GM11168 (cell line): Measurements from ENCODE around the gene OARD1.
"Not testable (repeated sequence)": the region's sequence is repeated elsewhere in the genome, so short reads cannot be mapped to it uniquely, and the experiment has no call there.

Experiments
- in situ Hi-C: fragments of 300-500 bp; cut with MboI; formaldehyde crosslinking; loops from one replicate; pipeline ENCODE4 v1.12.0; 2022; ENCODE audit warnings: low sequenced_read_pairs; ENCODE audit not compliant: unreplicated experiment

The OARD1 gene, protein sequence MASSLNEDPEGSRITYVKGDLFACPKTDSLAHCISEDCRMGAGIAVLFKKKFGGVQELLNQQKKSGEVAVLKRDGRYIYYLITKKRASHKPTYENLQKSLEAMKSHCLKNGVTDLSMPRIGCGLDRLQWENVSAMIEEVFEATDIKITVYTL

DNA sequence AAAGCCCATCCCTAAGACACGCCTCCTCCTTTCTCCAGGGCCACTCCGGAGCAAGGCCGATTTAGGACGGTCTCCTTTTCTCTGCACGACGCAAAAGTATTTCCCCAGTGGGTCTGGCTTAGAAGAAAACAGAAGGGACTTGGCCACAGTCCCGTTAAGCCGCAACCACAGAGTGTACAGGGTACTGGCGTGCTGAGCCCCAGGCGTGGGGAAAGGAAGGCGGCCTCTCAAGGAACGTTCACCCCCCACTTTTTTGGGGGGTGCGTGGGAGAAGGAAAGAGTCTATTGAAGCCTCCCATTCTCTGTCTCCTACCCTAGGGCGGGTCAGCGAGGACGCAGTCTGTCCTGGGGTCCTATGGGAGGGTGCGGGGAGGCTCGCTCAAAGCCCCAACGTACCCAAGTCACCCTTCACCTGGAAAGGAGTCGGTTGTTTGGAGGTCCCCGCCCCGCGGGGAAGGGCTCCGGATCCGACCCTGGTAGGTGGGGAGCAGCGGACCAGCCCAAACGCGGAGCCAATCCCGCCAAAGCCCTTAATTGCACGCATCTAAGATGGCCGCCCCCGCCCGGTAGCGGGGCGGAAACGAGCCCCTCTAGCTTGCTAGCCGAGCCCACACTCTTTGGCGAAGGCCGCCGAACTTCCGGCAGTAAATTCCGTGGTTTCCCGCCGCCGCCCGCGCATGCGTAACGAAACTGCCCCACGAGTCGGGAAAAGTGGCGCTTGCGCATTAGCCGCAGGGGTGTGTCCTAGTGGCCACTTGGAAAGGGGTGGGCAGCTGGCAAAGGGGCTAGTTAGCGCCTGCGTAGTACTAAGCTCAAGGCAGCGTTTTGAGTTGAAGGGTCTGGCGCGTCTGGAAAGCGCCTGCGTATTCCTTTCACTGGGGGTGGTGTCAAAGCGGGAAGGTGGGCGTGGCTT, at the start of gene OARD1:
TSS of gene OARD1 (minus strand) at position 434 of the 913 bp plus-strand sequence. CDS start 722 bp downstream, outside the sequence.
- in situ Hi-C loops: no loop called here

DNA sequence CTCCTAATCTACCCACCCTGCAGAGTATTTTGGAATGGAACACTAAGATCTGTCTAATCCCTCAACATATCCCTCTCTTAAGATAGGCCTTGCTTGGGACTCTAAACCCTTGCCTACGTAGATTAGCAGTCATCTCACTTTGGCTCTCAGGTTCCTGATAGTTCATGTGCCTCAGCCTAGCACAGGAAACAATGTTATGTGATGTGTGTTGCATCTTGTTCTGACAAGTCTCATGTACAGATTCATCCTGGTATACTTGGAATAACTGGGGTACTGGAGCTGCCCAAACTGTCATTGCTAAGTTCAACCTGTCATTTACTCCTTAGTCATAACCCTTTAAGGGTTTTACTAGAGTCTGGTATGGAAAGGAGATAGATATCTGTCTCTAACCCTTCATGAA, 47.9 kb upstream of the OARD1 start:
- in situ Hi-C loops: no loop called here

DNA sequence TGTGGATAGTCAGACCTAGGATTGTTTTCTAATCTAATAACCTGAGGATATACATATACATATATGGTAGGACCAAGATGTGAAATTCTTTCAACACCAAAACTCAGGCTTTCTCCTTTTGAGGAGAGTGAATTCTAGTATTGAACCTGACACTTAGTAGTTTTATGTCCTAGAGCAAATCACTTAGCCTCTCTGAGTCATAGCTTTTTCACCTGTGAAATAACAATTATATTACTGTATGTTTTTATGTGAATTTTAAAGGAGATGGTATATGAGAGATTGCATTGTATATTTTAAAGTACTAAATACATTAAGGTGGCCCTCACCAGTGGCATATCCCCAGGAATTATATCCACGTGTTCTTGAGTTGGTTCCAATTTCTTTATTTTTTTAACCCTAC, 47.4 kb upstream of the OARD1 start:
- in situ Hi-C loops: no loop called here

DNA sequence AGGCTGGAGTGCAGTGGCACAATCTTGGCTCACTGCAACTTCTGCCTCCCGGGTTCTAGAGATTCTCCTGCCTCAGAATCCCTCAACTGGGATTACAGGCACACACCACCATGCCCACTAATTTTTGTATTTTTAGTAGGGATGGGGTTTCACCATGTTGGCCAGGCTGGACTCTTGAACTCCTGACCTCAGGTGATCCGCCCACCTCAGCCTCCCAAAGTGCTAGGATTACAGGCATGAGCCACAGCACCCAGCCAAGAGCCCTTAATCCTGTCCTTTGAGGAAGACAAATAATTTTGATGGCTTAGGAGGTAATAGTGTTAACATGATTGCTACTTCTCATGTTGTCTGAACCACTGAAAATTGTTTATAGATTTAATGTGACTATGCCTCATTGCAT, 42.9 kb upstream of the OARD1 start:
- in situ Hi-C loops: not testable (repeated sequence)

DNA sequence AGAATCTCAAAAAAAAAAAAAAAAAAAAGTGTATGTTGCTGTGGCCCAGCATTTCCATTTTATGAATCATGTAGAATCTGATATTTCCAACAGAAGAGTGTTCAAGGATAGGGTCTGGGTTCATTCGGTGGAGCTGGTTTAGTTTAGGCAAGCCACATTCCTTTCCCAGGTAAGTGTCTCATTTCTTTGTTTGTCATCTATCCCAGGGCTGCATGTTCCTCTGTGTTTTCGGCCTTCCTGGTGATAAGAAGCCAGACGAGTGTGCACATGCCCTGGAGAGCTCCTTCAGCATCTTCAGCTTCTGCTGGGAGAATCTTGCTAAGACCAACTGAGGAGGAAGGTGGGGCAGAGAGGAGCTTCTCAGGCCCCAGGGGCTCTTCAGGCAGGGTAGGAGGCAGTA, 38.9 kb upstream of the OARD1 start:
- in situ Hi-C loops: no loop called here

DNA sequence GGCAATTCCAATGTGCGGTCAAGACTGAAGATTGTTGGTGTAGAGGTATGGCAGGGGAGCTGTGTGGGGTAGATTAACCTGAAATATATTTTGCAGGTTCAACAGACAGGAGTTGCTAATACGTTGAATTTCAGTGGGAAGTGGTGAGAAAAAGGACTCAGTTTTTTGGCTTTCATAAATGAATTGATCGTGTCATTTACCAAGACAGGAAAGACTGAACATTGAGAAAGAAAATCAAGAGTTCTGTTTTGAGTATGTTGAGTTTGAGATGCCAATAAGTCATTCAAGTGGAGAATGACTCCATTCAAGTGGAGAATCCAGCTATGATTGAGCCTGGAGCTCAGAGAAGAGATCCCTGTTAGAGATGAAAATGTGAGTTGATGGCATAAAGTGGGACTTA, 31.7 kb upstream of the OARD1 start:
- in situ Hi-C loops: no loop called here

DNA sequence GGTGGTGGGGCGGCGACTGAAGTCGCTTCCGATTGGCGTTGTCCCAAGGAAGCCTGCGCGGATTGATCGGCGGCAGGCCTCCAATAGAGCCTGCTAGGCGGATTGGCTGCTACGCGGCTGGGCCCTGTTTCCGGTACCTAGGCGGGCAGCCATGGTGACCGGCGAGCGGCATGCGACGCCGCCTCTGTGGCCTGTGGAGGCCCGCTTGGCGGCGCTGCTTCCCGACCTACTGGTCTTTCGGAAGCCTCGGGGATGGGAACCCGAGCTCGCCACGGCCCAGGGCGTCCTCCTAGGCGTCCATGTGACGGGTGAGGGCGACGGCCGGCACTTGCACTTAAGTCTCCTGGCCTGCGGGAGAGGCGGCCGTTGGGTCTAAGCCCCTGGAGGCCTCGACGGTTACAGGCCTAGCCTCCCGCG, 28.7 kb upstream of the OARD1 start:
- in situ Hi-C loops: no loop called here

DNA sequence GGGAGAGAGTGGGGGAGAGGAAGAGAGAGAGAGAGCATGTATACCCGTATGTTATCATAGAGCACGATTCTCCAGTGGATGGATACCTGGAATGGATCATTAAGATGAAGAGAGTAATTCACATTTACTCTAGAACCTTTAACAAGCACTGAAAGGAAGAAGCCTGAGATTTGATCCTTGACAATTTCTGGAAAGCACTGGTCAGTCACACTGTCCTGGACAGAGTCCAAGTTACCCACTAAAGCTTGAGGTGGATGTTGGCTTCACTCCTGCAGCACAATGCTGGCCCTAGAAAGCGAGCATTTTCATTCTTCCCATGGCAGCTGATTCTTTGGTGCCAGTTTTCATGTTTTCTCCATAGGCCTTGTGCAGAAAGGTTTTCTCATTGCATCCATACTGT, 26.2 kb upstream of the OARD1 start:
- in situ Hi-C loops: loop anchor here (25.0 kb wide), 1 partner anchor 214 kb away; no protein-coding TSS in a partner anchor

DNA sequence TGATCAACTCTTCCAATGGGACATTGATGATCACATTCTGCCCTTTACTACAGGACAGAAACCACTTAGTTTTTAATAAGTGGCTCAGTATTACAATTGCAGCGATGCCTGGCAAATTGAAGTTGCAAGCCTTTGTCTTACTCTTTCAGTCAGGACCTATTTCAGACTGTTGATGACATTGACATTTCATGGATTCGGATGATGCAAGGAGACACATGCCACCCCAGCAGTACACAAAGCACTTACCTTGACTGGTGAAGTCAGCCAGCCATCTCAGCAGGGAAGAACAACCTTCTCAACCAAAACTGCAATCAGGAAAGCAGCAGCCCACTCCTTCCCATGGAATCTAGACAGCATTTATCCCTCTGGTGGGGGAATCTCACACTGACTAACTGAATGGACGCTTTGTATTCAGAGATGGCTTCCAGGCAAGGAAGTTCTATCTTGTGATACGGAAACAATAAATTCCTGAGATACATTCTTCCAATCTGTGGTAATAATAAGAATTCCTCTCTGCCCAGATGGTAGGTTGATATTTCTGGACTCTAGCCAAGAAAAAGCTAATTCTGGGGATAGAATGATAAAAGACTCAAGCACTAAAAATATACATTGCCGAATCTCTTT, 25.4 kb upstream of the OARD1 start:
- in situ Hi-C loops: loop anchor here (25.0 kb wide), 1 partner anchor 215 kb away; no protein-coding TSS in a partner anchor

DNA sequence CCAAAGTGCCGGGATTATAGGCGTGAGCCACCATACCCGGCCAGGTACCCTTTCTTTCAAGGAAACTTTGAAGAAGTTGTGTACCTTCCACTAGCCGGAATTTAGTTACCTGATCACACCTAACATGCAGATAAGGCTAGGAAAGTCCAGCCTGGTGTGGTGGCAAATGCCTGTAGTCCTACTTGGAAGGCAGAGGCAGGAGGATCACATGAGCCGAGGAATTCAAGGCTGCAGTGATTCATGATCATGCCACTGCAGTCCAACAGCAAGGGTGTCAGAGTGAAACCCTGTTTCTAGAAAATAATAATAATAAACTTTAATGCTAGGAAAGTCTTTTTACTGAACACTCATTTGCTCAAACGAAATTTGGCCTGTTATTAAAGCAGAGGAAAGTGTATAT, 21.6 kb upstream of the OARD1 start:
- in situ Hi-C loops: loop anchor here (25.0 kb wide), 1 partner anchor 219 kb away; no protein-coding TSS in a partner anchor

DNA sequence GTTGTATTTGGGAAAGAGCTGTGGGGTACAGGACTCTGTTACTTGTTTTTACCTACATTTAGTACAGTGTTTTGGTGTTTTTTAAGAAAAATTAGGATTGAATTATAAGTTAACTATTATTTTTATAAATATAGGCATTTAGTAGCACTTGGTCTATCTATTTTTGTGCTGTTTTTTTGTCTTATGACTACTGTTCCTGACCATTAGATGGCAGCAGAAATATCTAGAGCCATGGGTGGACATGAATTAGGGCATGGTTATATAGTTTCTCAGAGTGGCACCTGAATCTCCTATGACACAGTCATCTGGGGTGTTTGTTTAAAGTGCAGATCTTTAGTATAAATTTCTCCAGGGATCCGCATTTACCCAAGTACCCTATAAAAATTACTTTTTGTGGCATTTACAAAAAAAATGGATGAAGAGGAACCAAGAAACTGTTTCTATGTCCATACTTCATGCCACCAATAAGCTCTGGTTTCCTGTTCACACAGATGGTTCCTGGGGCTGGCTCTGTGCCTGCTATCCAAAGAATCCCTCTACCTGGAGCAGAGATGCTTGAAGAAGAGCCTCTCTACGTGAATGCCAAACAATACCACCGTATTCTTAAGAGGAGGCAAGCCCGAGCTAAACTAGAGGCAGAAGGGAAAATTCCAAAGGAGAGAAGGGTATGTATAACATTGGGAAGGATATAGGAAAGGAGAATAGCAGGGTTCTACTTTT, 20.4 kb upstream of the OARD1 start:
- in situ Hi-C loops: loop anchor here (25.0 kb wide), 1 partner anchor 220 kb away; no protein-coding TSS in a partner anchor

DNA sequence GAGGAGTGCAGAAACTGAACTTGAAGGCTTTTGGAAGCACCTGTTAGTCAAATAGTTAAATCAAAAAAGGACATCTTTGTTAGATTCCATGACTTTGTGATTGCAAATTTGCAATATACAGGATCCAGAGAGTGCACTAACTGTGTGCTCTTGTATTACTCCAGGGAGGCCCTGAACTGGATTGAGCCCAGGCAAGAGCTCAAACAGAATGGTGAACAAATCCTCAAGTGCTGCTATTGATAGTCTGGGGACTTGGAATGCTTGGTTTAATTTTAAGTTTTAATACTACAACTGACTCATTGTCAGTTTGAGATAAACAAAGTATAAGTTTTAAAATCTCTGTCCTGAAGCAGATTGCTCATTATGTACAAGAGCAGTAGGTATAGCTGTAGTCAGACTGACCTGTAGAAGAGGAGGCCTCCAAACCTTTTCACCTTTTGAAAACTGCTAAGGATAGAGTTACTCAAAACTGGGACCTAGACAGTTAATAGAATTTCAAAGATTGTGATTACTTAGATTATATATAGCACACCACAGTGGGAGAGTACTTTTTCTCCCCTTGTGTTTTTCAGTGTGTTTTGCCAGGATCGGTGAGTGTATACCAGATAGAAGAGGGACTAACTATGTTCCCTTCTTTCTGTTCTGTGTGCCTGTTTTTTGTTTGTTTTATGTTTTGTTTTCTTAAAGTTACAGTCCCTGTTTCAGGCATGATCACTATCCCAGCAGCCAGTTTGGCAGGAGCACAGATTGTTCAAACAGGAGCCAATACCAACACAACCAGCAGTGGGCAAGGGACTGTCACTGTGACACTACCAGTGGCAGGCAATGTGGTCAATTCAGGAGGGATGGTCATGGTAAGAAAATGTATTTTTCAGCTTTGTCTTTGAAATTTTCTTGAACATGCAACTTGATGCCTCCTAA, 18.9 kb upstream of the OARD1 start:
- in situ Hi-C loops: loop anchor here (25.0 kb wide), 1 partner anchor 221 kb away; no protein-coding TSS in a partner anchor

DNA sequence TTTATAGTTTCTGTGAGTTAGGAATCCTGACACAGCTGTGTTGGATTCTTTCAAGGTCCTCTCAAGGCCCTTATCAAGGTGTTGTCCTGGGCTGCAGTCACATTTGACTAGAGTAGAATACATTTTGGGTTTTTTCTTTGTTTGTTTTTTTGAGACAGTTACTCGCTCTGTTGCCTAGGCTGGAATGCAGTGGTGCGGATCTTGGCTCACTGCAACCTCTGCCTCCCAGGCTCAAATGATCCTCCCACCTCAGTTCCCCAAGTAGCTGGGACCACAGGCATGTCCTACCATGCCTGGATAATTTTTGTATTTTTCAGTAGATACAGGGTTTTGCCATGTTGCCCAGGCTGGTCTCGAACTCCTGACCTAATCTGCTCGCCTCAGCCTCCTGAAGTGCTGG, 16.3 kb upstream of the OARD1 start:
- in situ Hi-C loops: loop anchor here (25.0 kb wide), 1 partner anchor 224 kb away; no protein-coding TSS in a partner anchor

DNA sequence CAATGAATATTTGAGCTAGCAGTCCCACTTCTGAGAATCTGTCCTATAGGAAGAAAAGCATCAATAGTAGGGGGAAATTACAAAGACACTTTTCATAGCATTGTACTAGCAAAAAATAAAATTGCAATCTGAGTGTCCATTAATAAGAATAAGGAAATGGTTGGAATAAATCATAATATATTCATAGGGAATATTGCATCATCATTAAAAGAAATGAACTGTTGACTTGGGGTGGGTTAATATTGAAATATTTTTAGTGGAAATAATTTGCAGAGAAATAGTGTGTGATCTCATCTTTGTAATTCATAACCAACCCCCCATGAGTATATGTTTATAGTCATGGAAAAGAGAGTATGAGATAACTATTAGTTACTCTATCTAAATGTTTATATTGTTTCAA, 13.0 kb upstream of the OARD1 start:
- in situ Hi-C loops: loop anchor here (25.0 kb wide), 1 partner anchor 227 kb away; no protein-coding TSS in a partner anchor

DNA sequence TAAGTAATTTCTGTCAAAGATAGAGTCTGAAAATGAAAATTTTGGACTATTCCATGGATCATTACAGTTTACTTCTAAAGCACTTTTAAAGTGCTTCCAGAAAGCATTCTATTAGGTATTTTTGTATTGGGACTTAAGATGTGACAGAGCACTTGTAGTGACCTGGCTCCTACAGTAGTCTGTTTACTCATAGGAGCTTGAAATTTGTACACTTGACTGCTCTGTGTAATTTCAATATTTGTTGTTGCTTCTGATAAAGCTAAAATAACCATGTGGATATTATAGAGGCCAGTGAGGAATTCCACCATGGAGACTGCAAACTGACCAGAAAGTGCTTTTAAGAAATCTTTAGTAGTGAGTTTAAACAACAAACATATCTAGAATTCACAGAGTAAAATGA, 10.9 kb upstream of the OARD1 start:
- in situ Hi-C loops: loop anchor here (25.0 kb wide), 1 partner anchor 229 kb away; no protein-coding TSS in a partner anchor

DNA sequence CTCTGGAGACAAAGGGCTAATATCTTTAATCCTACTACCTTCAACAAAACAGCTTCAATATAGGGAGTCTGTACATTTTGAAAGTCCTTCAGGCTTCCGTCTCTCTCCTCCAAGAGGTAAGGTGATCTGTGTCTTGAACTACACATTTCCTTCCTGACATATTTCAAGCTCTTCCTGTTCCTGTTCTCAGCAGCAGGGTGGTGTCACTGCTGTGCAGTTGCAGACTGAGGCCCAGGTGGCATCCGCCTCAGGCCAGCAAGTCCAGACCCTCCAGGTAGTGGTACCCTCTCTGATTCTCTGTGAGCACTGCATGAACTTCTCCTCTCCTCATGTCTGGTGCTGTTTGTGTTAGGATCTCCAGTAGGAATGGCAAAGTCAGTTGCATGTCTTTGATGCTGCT, 8.5 kb upstream of the OARD1 start:
- in situ Hi-C loops: loop anchor here (25.0 kb wide), 1 partner anchor 232 kb away; no protein-coding TSS in a partner anchor

DNA sequence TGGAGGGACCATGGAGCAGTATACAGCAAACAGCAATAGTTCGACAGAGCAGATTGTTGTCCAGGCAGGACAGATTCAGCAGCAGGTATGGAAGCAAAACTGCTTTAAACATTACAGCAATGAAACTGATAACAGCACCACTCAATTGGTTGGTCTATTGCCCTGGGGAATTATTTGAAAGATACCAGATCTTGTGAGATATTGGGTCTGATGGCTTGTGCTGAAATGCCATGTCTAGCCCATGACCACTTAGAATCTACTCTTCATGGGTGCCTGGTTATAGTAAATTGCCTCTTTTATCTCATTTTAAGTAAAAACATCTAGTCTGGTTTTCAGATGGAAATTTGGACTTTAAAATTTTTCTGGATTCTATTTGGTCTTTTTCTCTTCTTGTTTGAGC, 6.9 kb upstream of the OARD1 start:
- in situ Hi-C loops: loop anchor here (25.0 kb wide), 1 partner anchor 233 kb away; no protein-coding TSS in a partner anchor

DNA sequence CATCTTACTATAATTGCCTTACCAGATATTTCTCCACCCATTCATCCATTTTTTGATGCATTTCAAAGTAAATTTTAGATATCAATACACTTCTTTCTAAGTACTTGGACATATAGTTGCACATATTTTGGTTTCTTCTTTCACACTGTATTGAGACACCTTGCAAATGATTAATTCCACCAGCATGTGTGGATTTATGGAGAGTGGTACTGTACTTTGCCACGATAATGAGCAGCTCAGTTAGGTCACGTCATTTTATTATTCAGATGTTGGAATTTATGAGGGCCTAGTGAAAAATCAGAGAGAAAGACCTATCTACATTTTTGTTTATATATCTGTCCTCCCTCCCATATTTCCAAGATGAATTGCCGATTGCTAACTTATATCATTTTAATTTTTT, 5.9 kb upstream of the OARD1 start:
- in situ Hi-C loops: loop anchor here (25.0 kb wide), 1 partner anchor 234 kb away; no protein-coding TSS in a partner anchor

DNA sequence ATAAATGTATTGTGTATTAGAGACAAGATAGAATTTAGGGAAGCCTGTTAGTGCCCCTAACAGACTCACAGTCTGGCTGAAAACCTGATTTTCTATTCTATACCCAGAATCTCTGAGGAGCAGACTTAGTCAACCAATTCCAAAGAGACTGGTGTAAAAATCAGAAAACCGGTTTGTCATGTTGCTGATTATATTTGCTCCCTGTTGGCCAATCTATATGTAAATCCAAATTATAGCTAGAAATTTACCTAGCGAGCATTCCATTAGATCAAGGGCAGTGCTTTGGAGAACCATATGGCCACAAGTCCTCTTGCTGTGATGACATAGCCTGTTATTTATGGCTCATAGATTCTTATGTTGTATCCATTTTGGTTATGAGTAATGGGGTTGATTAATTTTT, 5.4 kb upstream of the OARD1 start:
- in situ Hi-C loops: loop anchor here (25.0 kb wide), 1 partner anchor 235 kb away; no protein-coding TSS in a partner anchor
